Fibroblast of skin of abdomen (primary cell): ENCODE data around the gene YEATS2.
A peak's percentile ranks its signal among the peaks of the same experiment; 100 is the strongest.
"Not testable (repeated sequence)": the region's sequence is repeated elsewhere in the genome, so short reads cannot be mapped to it uniquely, and the experiment has no call there.

ENCODE experiments used
- DNase-seq: peaks from one replicate; pipeline ENCODE4 v3.0.0-alpha.2; 2013

Gene YEATS2

GRCh38 chr3:183714622-183715021 lies 17.0 kb downstream of the YEATS2 start:
- DNase-seq, result no peak

- DNase-seq, result no peak
Measured at GRCh38 chr3:183718012-183718411, 20.4 kb downstream of the YEATS2 start.

- no peak for DNase-seq
Measured at GRCh38 chr3:183725387-183725786, 27.8 kb downstream of the YEATS2 start.

GRCh38 chr3:183728204-183728603 lies 30.6 kb downstream of the YEATS2 start:
- no peak for DNase-seq

GRCh38 chr3:183730361-183730760 lies 32.8 kb downstream of the YEATS2 start:
- DNase-seq, result no peak

- DNase-seq, result no peak
Measured at GRCh38 chr3:183731611-183732010, 34.0 kb downstream of the YEATS2 start.

GRCh38 chr3:183733553-183733952 lies 36.0 kb downstream of the YEATS2 start:
- no peak for DNase-seq

- DNase-seq, result peak; percentile 40
Measured at GRCh38 chr3:183734750-183735494, 37.3 kb downstream of the YEATS2 start.

GRCh38 chr3:183737116-183737515 lies 39.5 kb downstream of the YEATS2 start:
- DNase-seq, result no peak

GRCh38 chr3:183740154-183740553 lies 42.6 kb downstream of the YEATS2 start:
- not testable (repeated sequence) for DNase-seq

GRCh38 chr3:183743231-183743630 lies 45.6 kb downstream of the YEATS2 start:
- DNase-seq, result no peak

GRCh38 chr3:183745300-183746098 lies 47.9 kb downstream of the YEATS2 start:
- DNase-seq, result peak; percentile 71

GRCh38 chr3:183754052-183754451 lies 56.5 kb downstream of the YEATS2 start:
- no peak for DNase-seq

GRCh38 chr3:183762304-183762703 lies 64.7 kb downstream of the YEATS2 start:
- no peak for DNase-seq

- DNase-seq, result peak; percentile 65
Measured at GRCh38 chr3:183764847-183765731, 67.5 kb downstream of the YEATS2 start.

- no peak for DNase-seq
Measured at GRCh38 chr3:183766107-183766506, 68.5 kb downstream of the YEATS2 start.

- DNase-seq, result peak; percentile 66
Measured at GRCh38 chr3:183766745-183767606, 69.4 kb downstream of the YEATS2 start.

- no peak for DNase-seq
Measured at GRCh38 chr3:183768114-183768513, 70.5 kb downstream of the YEATS2 start.

- no peak for DNase-seq
Measured at GRCh38 chr3:183769453-183769852, 71.9 kb downstream of the YEATS2 start.

- DNase-seq, result peak; percentile 63
Measured at GRCh38 chr3:183774631-183775030, 77.0 kb downstream of the YEATS2 start.

GRCh38 chr3:183775781-183776180 lies 78.2 kb downstream of the YEATS2 start:
- DNase-seq, result no peak

GRCh38 chr3:183776451-183776850 lies 78.9 kb downstream of the YEATS2 start:
- not testable (repeated sequence) for DNase-seq
